Stimulated activated CD4-positive, alpha-beta T cell treated with anti-CD3 and anti-CD28 coated beads, TNF-alpha, amount 100 ng/mL, for 1 hour (primary cell): ENCODE data around the gene DLG2.

ENCODE experiments used
- DNase-seq, 3 donors: peaks; one replicate each; pipeline ENCODE4 v3.0.0-alpha.2; 2020; ENCODE audit warnings: low read depth in 3 of 3, low spot score in 1 of 3

Gene DLG2

DNA sequence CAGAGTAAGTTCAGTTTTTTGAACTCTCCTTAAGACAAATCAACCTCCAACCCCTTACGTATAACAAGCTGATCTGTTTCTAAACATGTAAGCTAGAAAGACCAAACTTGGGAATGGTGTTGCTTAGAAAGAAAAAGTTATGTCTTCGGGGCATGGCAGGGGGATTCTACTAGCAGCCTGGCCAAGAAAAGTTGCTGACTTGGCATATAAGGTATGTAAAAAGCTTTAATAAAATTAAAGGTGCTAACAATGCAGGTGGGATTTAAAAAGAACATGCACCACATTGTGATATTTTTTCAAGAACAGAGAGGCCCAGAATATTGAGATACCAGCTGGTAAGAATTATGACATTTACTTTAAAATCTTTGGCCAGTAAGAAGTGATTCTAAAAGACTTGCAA lies 1929.6 kb downstream of the DLG2 start:
- DNase-seq, result no peak

DNA sequence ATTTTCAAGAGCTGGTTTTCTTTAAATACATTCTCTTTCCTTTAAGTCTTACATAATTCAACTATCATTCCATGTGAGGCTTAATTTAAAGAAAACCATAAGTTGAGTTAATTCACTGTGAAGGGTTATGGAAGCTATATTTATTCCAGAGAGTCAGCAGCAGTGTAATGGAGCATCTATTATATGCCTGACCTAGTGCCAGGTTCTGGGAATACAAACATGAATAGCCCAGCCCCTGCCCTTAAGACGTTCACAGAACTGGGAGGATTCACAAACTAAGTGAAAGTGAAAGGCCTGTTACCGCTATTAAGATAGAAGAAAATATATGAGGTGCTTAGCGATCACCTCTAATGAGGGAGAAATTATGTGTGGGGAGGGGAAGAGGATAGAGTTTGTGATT lies 1932.1 kb downstream of the DLG2 start:
- DNase-seq, result no peak

GRCh38 chr11:83694191-83694910 lies 1932.8 kb downstream of the DLG2 start:
- no peak for DNase-seq

GRCh38 chr11:83693306-83693992 lies 1933.7 kb downstream of the DLG2 start:
- no peak for DNase-seq

DNA sequence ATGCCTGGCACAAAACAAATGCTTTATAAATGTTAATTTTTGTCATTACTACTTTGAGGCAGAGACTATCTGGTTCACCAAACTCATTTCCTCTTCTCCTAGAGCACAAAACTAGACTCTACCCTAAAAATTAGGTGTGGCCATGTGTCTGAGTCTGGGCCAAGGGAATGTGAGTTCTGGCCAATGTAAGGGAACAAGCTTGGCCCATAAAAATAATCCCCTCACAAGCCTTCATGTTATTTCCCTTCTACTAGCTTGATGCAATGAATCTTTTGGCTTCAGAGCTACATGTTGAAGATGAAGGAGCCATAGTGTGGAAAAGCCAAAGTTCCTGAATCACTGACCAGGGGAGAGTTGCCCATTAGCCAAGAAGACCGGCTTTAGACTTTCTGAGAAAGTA lies 1934.5 kb downstream of the DLG2 start:
- no peak for DNase-seq

DNA sequence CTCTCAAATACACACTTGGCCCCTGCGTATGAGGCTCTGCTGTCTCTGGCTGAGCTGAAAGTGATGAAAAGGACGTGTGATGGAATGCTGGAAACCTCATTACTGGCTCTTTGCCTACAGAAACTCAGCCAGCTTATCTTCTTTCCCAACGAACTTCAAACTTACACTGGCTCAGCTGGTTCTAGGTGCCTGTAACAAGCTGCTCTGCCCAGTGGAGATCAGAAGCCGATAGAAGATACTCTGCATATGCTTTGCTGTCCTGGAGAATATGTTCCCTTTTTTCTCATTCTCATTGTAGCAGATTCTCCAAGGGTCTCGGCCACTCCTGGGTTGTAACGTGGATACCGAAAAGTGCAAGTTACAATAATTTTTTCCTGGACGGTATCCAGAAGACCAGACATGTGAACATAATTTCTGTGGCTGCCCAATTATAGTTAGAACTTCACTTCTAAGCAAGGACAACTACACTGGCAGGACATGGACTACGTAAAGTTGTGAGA lies 1935.6 kb downstream of the DLG2 start:
- no peak for DNase-seq

GRCh38 chr11:83689144-83689780 lies 1937.9 kb downstream of the DLG2 start:
- no peak for DNase-seq

- DNase-seq, result no peak
These were observed 1939.4 kb downstream of the DLG2 start for GRCh38 chr11:83687787-83688186.

GRCh38 chr11:83685730-83686129 lies 1941.4 kb downstream of the DLG2 start:
- no peak for DNase-seq

DNA sequence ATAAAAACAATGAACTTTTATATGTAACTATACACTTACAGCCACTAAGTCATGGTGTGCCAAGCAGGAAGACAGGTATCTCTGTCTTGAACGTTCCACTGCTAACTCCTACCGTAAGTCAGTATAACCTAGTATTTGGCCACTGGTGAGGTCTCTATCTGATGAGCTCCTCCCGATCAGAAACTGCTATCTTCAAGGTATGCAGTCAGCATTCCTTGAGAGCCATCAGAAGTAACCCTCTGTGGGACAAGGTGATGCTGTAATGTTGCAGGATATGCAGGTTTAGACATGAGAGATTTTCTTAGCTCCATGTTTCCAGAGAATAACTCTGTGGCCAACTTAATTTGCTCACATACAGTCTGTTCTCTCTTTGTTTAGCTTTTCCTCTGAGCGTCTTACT lies 1943.1 kb downstream of the DLG2 start:
- no peak for DNase-seq

DNA sequence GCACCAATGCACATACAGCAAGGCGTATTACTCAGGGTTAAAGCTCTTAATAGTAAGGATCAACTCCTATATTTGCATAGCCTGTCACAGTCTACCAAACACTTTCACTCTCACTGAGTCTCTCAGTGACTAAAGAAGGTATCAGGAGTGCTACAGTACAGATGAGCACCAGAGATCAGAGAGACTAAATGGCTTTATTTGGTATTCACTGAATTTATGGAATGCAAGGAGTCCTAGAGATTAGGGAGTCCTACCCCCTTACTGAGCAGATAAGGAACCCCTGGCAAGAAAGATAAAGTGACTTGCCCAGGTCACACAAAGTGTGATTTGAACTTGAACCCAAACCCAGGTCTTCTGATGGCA lies 1944.6 kb downstream of the DLG2 start:
- DNase-seq, result no peak

- no peak for DNase-seq
These were observed 1945.1 kb downstream of the DLG2 start for GRCh38 chr11:83681906-83682610.

- DNase-seq, result no peak
These were observed 1945.9 kb downstream of the DLG2 start for GRCh38 chr11:83681031-83681781.

GRCh38 chr11:83680321-83680720 lies 1946.8 kb downstream of the DLG2 start:
- DNase-seq, result no peak

DNA sequence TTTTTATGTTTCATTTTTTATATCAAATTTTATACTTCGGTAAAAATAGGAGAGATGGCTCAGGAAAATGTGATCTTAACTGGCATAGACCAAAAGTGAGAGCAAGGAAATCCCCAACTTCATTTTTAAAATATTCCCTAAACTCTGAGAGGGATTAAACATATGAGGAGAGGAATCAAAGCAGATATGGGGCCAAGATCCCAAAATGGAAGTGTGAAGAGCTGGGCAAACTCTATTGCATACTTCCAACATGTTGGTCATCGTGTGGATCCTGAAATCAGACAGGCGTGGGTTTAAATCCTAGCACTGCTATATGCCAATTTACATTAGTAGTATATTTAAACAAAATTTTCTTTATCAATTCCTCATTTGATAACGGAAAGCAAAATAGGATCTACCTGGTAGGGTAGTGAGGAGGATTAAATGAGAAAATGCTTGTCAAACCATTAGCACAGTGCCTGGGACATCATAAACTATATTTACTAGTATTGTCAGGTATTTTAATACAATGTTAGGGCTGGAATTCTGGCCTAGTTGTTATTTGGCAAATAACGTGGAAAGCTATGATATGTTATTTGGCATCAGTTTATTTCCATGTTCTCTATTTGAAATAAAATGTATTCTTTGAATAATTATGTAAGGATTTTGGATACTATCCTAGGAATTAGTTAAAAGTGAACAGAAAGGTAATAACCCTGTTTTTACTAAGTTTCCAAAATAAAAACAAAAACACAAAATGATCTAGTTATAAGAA lies 1948.1 kb downstream of the DLG2 start:
- DNase-seq, result no peak

DNA sequence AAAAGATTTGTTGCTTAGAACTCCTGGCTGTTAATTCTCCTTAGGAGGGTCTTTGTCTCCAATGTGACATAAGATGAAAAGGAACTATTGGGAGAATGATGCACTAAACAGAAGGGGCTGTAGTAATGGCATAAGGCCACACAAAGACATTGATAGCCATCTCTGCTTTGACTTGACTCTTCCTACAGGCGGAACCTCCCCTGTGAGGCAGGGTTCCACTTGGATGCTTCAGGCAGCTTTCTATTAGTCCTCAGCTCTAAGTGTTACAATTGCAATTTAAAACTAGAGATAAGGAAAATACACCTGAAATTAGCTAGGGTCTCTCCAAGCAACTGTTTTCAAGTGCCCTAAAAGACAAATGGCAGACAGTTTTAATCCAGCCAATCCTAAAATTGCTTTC lies 1949.4 kb downstream of the DLG2 start:
- DNase-seq, result no peak

DNA sequence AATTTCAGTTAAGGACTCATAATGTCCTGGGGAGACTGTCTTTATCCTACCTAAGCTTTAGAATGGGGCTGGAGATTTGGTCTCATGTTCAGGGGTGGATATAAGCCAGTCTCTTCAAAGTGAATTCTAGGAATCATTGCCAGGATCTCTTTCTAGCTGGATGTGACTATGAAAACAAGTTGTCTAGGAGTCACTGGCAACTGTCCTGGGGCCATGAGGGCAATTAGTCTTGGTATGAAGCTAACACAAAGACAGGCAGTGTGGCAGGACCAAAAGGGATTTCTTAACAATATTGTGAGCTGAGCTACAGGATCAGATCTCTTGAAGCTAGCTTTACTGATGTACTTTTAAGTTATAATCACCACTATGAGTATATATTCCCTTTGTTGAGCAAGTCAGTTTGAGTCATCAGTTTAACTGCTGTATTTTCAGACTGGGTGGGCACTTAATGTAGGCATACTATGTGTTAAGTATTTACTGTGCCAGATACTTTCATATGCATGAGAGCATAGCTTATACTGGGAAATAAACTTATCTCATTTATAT lies 1951.0 kb downstream of the DLG2 start:
- DNase-seq, result no peak

DNA sequence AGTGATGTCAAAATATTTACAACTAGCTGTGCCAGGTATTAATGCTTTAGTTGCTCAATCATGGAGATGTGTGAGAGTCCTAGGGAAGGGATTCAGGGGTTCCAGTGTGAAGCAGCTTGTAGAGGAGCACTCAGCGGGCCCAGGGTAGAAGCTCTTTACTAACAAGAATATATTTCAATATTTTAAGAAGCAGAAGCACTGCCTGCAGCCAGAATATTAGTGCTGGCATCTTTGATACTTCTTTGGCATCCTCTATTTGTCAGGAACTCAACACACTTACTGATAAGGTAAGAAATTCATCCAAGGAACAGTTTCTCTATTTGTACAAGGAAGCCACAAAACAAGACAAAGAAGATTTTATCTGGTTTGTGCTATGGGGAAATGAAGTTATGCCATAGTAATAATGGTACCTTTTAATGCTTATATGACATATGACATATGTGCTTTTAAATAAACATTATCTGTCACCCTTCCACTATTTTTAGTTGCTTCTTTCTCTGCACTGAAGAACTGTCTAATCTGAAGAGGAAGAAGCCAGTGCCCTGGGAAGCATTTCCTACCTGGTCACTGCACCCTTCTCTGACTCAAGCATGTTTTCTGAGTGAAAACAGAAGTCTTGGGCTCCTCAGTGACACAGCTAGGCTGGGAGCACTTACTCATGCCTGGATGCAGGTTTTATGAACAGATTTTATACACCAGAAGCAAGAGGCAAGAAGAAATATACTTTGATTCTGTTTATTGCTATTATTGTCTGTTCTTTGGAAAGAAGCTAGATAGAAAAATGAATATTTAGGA lies 1952.8 kb downstream of the DLG2 start:
- DNase-seq, result no peak

- no peak for DNase-seq
These were observed 1955.9 kb downstream of the DLG2 start for GRCh38 chr11:83671289-83671688.
